LNCaP clone FGC (cell line): Measurements from ENCODE around the gene SCGB3A1.

Experiments used
- DNase-seq: peaks from one replicate; pipeline ENCODE4 v3.0.0-alpha.2; 2011; ENCODE audit warnings: low read depth
- H3K4me3 ChIP-seq: 2 replicates; pipeline ENCODE4 v1.5.1; 2011; ENCODE audit warnings: mild to moderate bottlenecking, low read depth, low read length, control low read depth
- CTCF ChIP-seq: IDR thresholded peaks from 2 replicates; pipeline ENCODE4 v1.5.1; 2012; ENCODE audit warnings: mild to moderate bottlenecking; ENCODE audit not compliant: control insufficient read depth, insufficient read depth; ENCODE audit errors: extremely low read depth

SCGB3A1 gene

GRCh38 chr5:180541710-180542109, 49.6 kb downstream of the SCGB3A1 start:
- no peak for DNase-seq
- no peak overlapping the region for H3K4me3 ChIP-seq
- no peak for TF ChIP-seq CTCF
